ENCODE results near the gene MYRF. TPM values are rescaled to one million over a fixed set of nuclear protein-coding genes. Genes with fewer than 3 reads are reported as not detected.

MYRF gene
- total and polyA plus RNA-seq, 9 of the 15 experiments (the other 6 are each of a cell fraction or from before 2014, with no cell fraction given): 2.3 to 25.8 (median 7.1) TPM

GRCh38 chr11:61814247-61814957, 62.0 kb downstream of the MYRF start (continued):
- TF ChIP-seq TAF1 (IDR thresholded peaks at IDR 0.05; ENCODE audit: control insufficient read depth, extremely low read depth, insufficient read depth, low read length, severe bottlenecking): peak; percentile 9
- TF ChIP-seq TRIM24 (IDR thresholded peaks at IDR 0.05): no peak
- TF ChIP-seq ETV5 (CRISPR knock-in tag; IDR thresholded peaks at IDR 0.05; ENCODE audit: low read depth): peak; percentile 46; the same call in 1 of the 2 replicates
- TF ChIP-seq MECOM (CRISPR knock-in tag; IDR thresholded peaks at IDR 0.05): peak; percentile 69; the same call in 1 of the 2 replicates
- TF ChIP-seq HLTF (IDR thresholded peaks at IDR 0.05): peak; percentile 74; the same call in 1 of the 2 replicates
- TF ChIP-seq E2F4 (CRISPR knock-in tag; IDR thresholded peaks at IDR 0.05; ENCODE audit: low read depth): peak; percentile 33; the same call in 1 of the 2 replicates
- no peak for TF ChIP-seq ZBTB7A (IDR thresholded peaks at IDR 0.05; ENCODE audit: borderline replicate concordance, control insufficient read depth, low read depth, low read length)
- TF ChIP-seq CC2D1A (IDR thresholded peaks at IDR 0.05): peak; percentile 41; the same call in 1 of the 2 replicates
- 0 out of 2 replicates have a peak, but pooled peaks have one; percentile 19 for TF ChIP-seq SMARCC2 (IDR thresholded peaks at IDR 0.05; ENCODE audit: low read depth)
- TF ChIP-seq PHF21A (IDR thresholded peaks at IDR 0.05; ENCODE audit: borderline replicate concordance, low read depth): no peak
- no peak for TF ChIP-seq ATF3 (IDR thresholded peaks at IDR 0.05)
- 0 out of 2 replicates have a peak, but pooled peaks have one; percentile 30 for TF ChIP-seq ATF3 (CRISPR knock-in tag; conservative IDR thresholded peaks at IDR 0.05)
- peak; percentile 24; the same call in 1 of the 2 replicates for TF ChIP-seq ZBTB40 (IDR thresholded peaks at IDR 0.05)
- no peak for TF ChIP-seq ZBTB40 (CRISPR knock-in tag; IDR thresholded peaks at IDR 0.05)
- TF ChIP-seq NFXL1 (CRISPR knock-in tag; IDR thresholded peaks at IDR 0.05): 0 out of 2 replicates have a peak, but pooled peaks have one; percentile 53
- 0 out of 2 replicates have a peak, but pooled peaks have one; percentile 36 for TF ChIP-seq ZNF584 (CRISPR knock-in tag; IDR thresholded peaks at IDR 0.05; ENCODE audit: low read depth)
- TF ChIP-seq HMGN3 (IDR thresholded peaks at IDR 0.05; ENCODE audit: borderline replicate concordance, extremely low read depth, insufficient read length, low read depth, low read length): no peak

All from K562 (cell line).